A549 (cell line): Measurements from ENCODE around the gene CERS2. TPM values are rescaled to one million over a fixed set of nuclear protein-coding genes. Genes with fewer than 3 reads are reported as not detected.
A peak's percentile ranks its signal among the peaks of the same experiment; 100 is the strongest.

Experiments used
- ATAC-seq, 2 experiments: fragments of 200-7000 bp in 1 of 2; fragments of >200 bp in 1 of 2; cut with Nextera tagmentation in 1 of 2; cut with Tn5 transposase in 1 of 2; 3 replicates each; pipeline versions ENCODE4 v1.8.0 to v1.9.1; 2018 to 2020; ENCODE audit warnings: mild to moderate bottlenecking in 1 of 2, moderate library complexity in 1 of 2
- CTCF ChIA-PET: fragments of 300-600 bp; sonication (Branson Sonifier 250); formaldehyde crosslinking; extraction: SDS; loops from one replicate; lab custom pipeline; 2021; ENCODE audit warnings: antibody characterized with exemption, inconsistent platforms; lab: Yijun Ruan, JAX
- POLR2A ChIA-PET: fragments of 350-600 bp; formaldehyde crosslinking; extraction: SDS; loops from one replicate; lab custom pipeline; 2021; ENCODE audit warnings: antibody characterized with exemption, inconsistent platforms; lab: Yijun Ruan, JAX
- DNase-seq, 2 experiments: peaks; one replicate each; pipeline versions ENCODE4 v3.0.0 to v3.0.0-alpha.2; 2011 to 2016; ENCODE audit warnings: low read depth in 1 of 2, low spot score in 1 of 2
- FAIRE-seq: peaks from 2 replicates; lab custom pipeline; 2011; peaks lifted over from hg19 to GRCh38; lab: Jason Lieb, UNC
- H3K27ac ChIP-seq, 2 experiments: fragments of >200 bp; sonication (Bioruptor Twin); formaldehyde crosslinking; 3 replicates each; pipeline ENCODE4 v1.5.1; 2016 to 2017
- H3K4me1 ChIP-seq: fragments of >200 bp; sonication (Bioruptor Twin); formaldehyde crosslinking; 3 replicates; pipeline ENCODE4 v1.6.1; 2016
- H3K4me2 ChIP-seq: fragments of >200 bp; sonication (Bioruptor Twin); formaldehyde crosslinking; 3 replicates; pipeline ENCODE4 v1.6.1; 2016
- H3K4me3 ChIP-seq: fragments of >200 bp; sonication (Bioruptor Twin); formaldehyde crosslinking; 3 replicates; pipeline ENCODE4 v1.5.1; 2016
- H3K9me3 ChIP-seq: fragments of >200 bp; sonication (Bioruptor Twin); formaldehyde crosslinking; 3 replicates; pipeline ENCODE4 v1.6.1; 2016
- ATOH8 ChIP-seq: fragments of 250-450 bp; sonication (Bioruptor Pico); IDR thresholded peaks from 2 replicates; pipeline ENCODE4 v1.5.0; 2020; ENCODE audit warnings: low read depth, mild to moderate bottlenecking, moderate library complexity
- BCL3 ChIP-seq: fragments of >200 bp; sonication (Bioruptor Twin); formaldehyde crosslinking; IDR thresholded peaks from 3 replicates; pipeline ENCODE4 v1.6.1; 2016
- CHD4 ChIP-seq: fragments of 200-600 bp; sonication (generic); IDR thresholded peaks from 2 replicates; pipeline ENCODE4 v1.6.1; 2016; ENCODE audit warnings: antibody characterized with exemption, mild to moderate bottlenecking, borderline replicate concordance
- FOXS1 ChIP-seq: fragments of 250-450 bp; sonication (Bioruptor Pico); IDR thresholded peaks from 2 replicates; pipeline ENCODE4 v1.5.0; 2020; ENCODE audit warnings: mild to moderate bottlenecking, moderate library complexity
- HES2 ChIP-seq: fragments of >200 bp; sonication (Bioruptor Twin); formaldehyde crosslinking; IDR thresholded peaks from 2 replicates; pipeline ENCODE4 v1.6.1; 2016
- JUNB ChIP-seq: fragments of >200 bp; sonication (Bioruptor Twin); formaldehyde crosslinking; IDR thresholded peaks from 2 replicates; pipeline ENCODE4 v1.6.1; 2016
- RARB ChIP-seq: fragments of 250-450 bp; sonication (Bioruptor Pico); IDR thresholded peaks from 2 replicates; pipeline ENCODE4 v1.8.0; 2021; ENCODE audit warnings: mild to moderate bottlenecking, moderate library complexity
- RCOR1 ChIP-seq: fragments of 150-350 bp; IDR thresholded peaks from 2 replicates; pipeline ENCODE4 v1.6.1; 2014; ENCODE audit warnings: antibody characterized with exemption, low read length, low read depth
- REST ChIP-seq: fragments of 200-600 bp; sonication (generic); IDR thresholded peaks from 2 replicates; pipeline ENCODE4 v1.6.1; 2016; ENCODE audit warnings: antibody characterized with exemption, mild to moderate bottlenecking, moderate library complexity
- SREBF2 ChIP-seq: fragments of 450-650 bp; IDR thresholded peaks from 2 replicates; pipeline ENCODE4 v1.6.1; 2014; ENCODE audit warnings: mild to moderate bottlenecking, moderate library complexity
- TP53 ChIP-seq: fragments of 250-450 bp; sonication (Bioruptor Pico); IDR thresholded peaks from 2 replicates; pipeline ENCODE4 v1.5.0; 2021; ENCODE audit warnings: mild to moderate bottlenecking, moderate library complexity
- USF2 ChIP-seq: fragments of 450-650 bp; IDR thresholded peaks from 2 replicates; pipeline ENCODE4 v1.6.1; 2014; ENCODE audit warnings: antibody characterized with exemption
- ZSCAN20 ChIP-seq: fragments of 250-450 bp; sonication (Bioruptor Pico); IDR thresholded peaks from 2 replicates; pipeline ENCODE4 v1.8.0; 2022; ENCODE audit warnings: mild to moderate bottlenecking, moderate library complexity
- WGBS: methylation state at CpG from one replicate; pipeline ENCODE4 v1.1.6; 2017; ENCODE audit errors: missing lambda C conversion rate; 5-methylcytosine and 5-hydroxymethylcytosine counted together
- polyA plus RNA-seq, 4 experiments: library from polyadenylated mRNA; depleted of rRNA in 3 of 4; stranded (reverse); fragments of >200 nt; fragmentation: RNase III in 1 of 4; extraction: RNeasy Plus Mini Kit Qiagen cat#74134 plus additional on column Dnase treatment in 1 of 4; gene quantifications; 2 replicates in 3 of 4; 3 replicates in 1 of 4; pipeline ENCODE4 v1.2.3, GENCODE V29; 2011 to 2017

CERS2 gene
- polyA plus RNA-seq, 2 of the 4 experiments (the other 2 are of a cell fraction), result 196 to 356 TPM

GRCh38 chr1:151006327-151007052, 31.9 kb upstream of the CERS2 start, which contains the start of gene MINDY1 (continued):
- TF ChIP-seq REST, result peak; percentile 36; the same call in 1 of the 2 replicates
- no peak for TF ChIP-seq ATOH8
- TF ChIP-seq CHD4, result no peak

- TF ChIP-seq SREBF2 (no peak), USF2 (no peak), HES2 (no peak), BCL3 (no peak), RARB (CRISPR knock-in tag) (no peak), RCOR1 (no peak)
- DNase-seq, result no peak
- FAIRE-seq, result no peak
- POLR2A ChIA-PET, result interaction anchor here (0.6 to 1.7 kb wide), 5 partner anchors 36 to 376 kb away, joined by 3 to 8 read pairs (median 3); partner anchors contain the start of genes C1orf56 and ENSA
- WGBS, result 78% methylated on average over 4 of the region's 4 CpGs
- Histone ChIP-seq H3K4me3 (peak overlapping the region; percentile 45), H3K27ac (peak overlapping the region; percentile 77 to 87), H3K4me1 (peaks cover 30% of the 10 kb centered on the region), H3K9me3 (no peaks in the 10 kb centered on the region), H3K4me2 (peak overlapping the region; percentile 90)
- CTCF ChIA-PET, result interaction anchor here (0.6 to 24.0 kb wide), 23 partner anchors 8 to 607 kb away, joined by 3 to 586 read pairs (median 4); partner anchors contain the start of genes ANXA9, C1orf56, CDC42SE1 and CERS2
- no peak for ATAC-seq
These were observed 31.2 kb upstream of the CERS2 start for GRCh38 chr1:151005729-151006319.

GRCh38 chr1:151003180-151003579, 28.5 kb upstream of the CERS2 start:
- Histone ChIP-seq H3K9me3 (no peaks in the 10 kb centered on the region), H3K27ac (no peak overlapping the region), H3K4me2 (no peak overlapping the region), H3K4me1 (peaks cover 20% of the 10 kb centered on the region), H3K4me3 (no peak overlapping the region)
- ChIA-PET POLR2A (no interaction called here), CTCF (interaction anchor here (24.0 kb wide), 1 partner anchor 18 kb away, joined by 586 read pairs; the partner anchor contains the start of genes ANXA9 and CERS2)
- TF ChIP-seq SREBF2 (no peak), FOXS1 (CRISPR knock-in tag) (no peak), TP53 (CRISPR knock-in tag) (no peak), JUNB (no peak), ZSCAN20 (no peak)
- FAIRE-seq (no peak), ATAC-seq (no peak), DNase-seq (no peak)
